HEK293 (cell line): ENCODE results near the gene EEF1B2.

Experiments
- CTCF ChIA-PET: fragments of 350-600 bp; formaldehyde crosslinking; extraction: SDS; loops from one replicate; lab custom pipeline; 2021; ENCODE audit warnings: antibody characterized with exemption; lab: Yijun Ruan, JAX
- POLR2A ChIA-PET: fragments of 300-600 bp; formaldehyde crosslinking; extraction: SDS; loops from one replicate; lab custom pipeline; 2020; ENCODE audit warnings: antibody characterized with exemption, inconsistent platforms; lab: Yijun Ruan, JAX
- H3K27ac ChIP-seq: fragments of 200-500 bp; sonication (Bioruptor generic); 2 replicates; pipeline ENCODE4 v1.5.1; 2014; ENCODE audit warnings: low read depth, low read length, control low read depth, inconsistent platforms; ENCODE audit errors: extremely low read depth
- H3K36me3 ChIP-seq, 2 experiments: fragments of 200-500 bp in 1 of 2; sonication (Bioruptor generic) in 1 of 2; 1 replicate in 1 of 2; 2 replicates in 1 of 2; pipeline ENCODE4 v1.5.1; 2014 to 2017; ENCODE audit warnings: inconsistent platforms in 2 of 2, low read length in 2 of 2; ENCODE audit not compliant: control insufficient read depth in 2 of 2, insufficient read depth in 1 of 2
- H3K4me1 ChIP-seq: fragments of 200-500 bp; sonication (Bioruptor generic); 2 replicates; pipeline ENCODE4 v1.5.1; 2014; ENCODE audit warnings: mild to moderate bottlenecking, low read length, inconsistent platforms; ENCODE audit not compliant: control insufficient read depth, insufficient read depth
- H3K4me3 ChIP-seq: 2 replicates; pipeline ENCODE4 v1.5.1; 2011; ENCODE audit warnings: low read depth, mild to moderate bottlenecking, control low read depth, low read length, moderate library complexity
- H3K9me3 ChIP-seq: fragments of 200-500 bp; sonication (Bioruptor generic); 2 replicates; pipeline ENCODE4 v1.5.1; 2014; ENCODE audit warnings: low read depth, low read length, inconsistent platforms; ENCODE audit not compliant: control insufficient read depth, insufficient read depth
- AEBP2 ChIP-seq: fragments of 450-650 bp; formaldehyde crosslinking; IDR thresholded peaks from 2 replicates; pipeline ENCODE4 v1.5.1; 2016; ENCODE audit warnings: missing biosample characterization, missing genetic modification characterization, borderline replicate concordance
- FEZF1 ChIP-seq: fragments of 450-650 bp; formaldehyde crosslinking; IDR thresholded peaks from 2 replicates; pipeline ENCODE4 v1.5.1; 2016; ENCODE audit warnings: missing biosample characterization, missing genetic modification characterization
- GLIS1 ChIP-seq: fragments of 450-650 bp; formaldehyde crosslinking; IDR thresholded peaks from 2 replicates; pipeline ENCODE4 v1.5.1; 2016; ENCODE audit warnings: missing biosample characterization, missing genetic modification characterization
- GLIS2 ChIP-seq: fragments of 450-650 bp; formaldehyde crosslinking; IDR thresholded peaks from 2 replicates; pipeline ENCODE4 v1.5.1; 2016; ENCODE audit warnings: missing biosample characterization, missing genetic modification characterization
- HOXC10 ChIP-seq: sonication (generic); formaldehyde crosslinking; IDR thresholded peaks from 2 replicates; pipeline ENCODE4 v1.8.1; 2023; ENCODE audit warnings: mild to moderate bottlenecking, missing genetic modification reagents
- KLF16 ChIP-seq: fragments of 450-650 bp; formaldehyde crosslinking; IDR thresholded peaks from 2 replicates; pipeline ENCODE4 v1.5.1; 2017; ENCODE audit warnings: missing biosample characterization, missing genetic modification characterization
- MEIS1 ChIP-seq: sonication (generic); formaldehyde crosslinking; IDR thresholded peaks from 2 replicates; pipeline ENCODE4 v1.8.1; 2022; ENCODE audit warnings: missing genetic modification reagents, mild to moderate bottlenecking, borderline replicate concordance
- PATZ1 ChIP-seq: fragments of 450-650 bp; formaldehyde crosslinking; IDR thresholded peaks from 2 replicates; pipeline ENCODE4 v1.5.1; 2016; ENCODE audit warnings: missing biosample characterization, missing genetic modification characterization
- SP7 ChIP-seq: fragments of 450-650 bp; formaldehyde crosslinking; IDR thresholded peaks from 2 replicates; pipeline ENCODE4 v1.5.1; 2016; ENCODE audit warnings: missing biosample characterization, missing genetic modification characterization
- TRIM28 ChIP-seq: IDR thresholded peaks from 2 replicates; pipeline ENCODE4 v1.6.1; 2011; ENCODE audit warnings: low read length, control low read depth, borderline replicate concordance
- ZBTB26 ChIP-seq: fragments of 450-650 bp; formaldehyde crosslinking; optimal IDR thresholded peaks from 2 replicates; pipeline ENCODE3; 2016; ENCODE audit warnings: missing biosample characterization, mild to moderate bottlenecking, missing genetic modification characterization
- ZBTB7A ChIP-seq: fragments of 450-650 bp; formaldehyde crosslinking; IDR thresholded peaks from 2 replicates; pipeline ENCODE4 v1.5.1; 2016; ENCODE audit warnings: low read depth, missing biosample characterization, missing genetic modification characterization
- ZFP37 ChIP-seq: fragments of 450-650 bp; formaldehyde crosslinking; IDR thresholded peaks from 2 replicates; pipeline ENCODE4 v1.5.1; 2016; ENCODE audit warnings: missing biosample characterization, missing genetic modification characterization
- ZIC2 ChIP-seq: fragments of 450-650 bp; formaldehyde crosslinking; IDR thresholded peaks from 2 replicates; pipeline ENCODE4 v1.5.1; 2016; ENCODE audit warnings: missing biosample characterization, missing genetic modification characterization
- ZNF23 ChIP-seq: fragments of 450-650 bp; formaldehyde crosslinking; IDR thresholded peaks from 2 replicates; pipeline ENCODE4 v1.5.1; 2016; ENCODE audit warnings: missing biosample characterization, missing genetic modification characterization, borderline replicate concordance
- ZNF24 ChIP-seq: fragments of 450-650 bp; formaldehyde crosslinking; IDR thresholded peaks from 2 replicates; pipeline ENCODE4 v1.5.1; 2016; ENCODE audit warnings: missing biosample characterization, missing genetic modification characterization
- ZNF26 ChIP-seq: fragments of 450-650 bp; formaldehyde crosslinking; IDR thresholded peaks from 2 replicates; pipeline ENCODE4 v1.5.1; 2016; ENCODE audit warnings: missing biosample characterization, missing genetic modification characterization
- ZNF324 ChIP-seq: fragments of 450-650 bp; formaldehyde crosslinking; IDR thresholded peaks from 2 replicates; pipeline ENCODE4 v1.5.1; 2016; ENCODE audit warnings: missing biosample characterization, missing genetic modification characterization
- ZNF488 ChIP-seq: fragments of 450-650 bp; formaldehyde crosslinking; IDR thresholded peaks from 2 replicates; pipeline ENCODE4 v1.5.1; 2016; ENCODE audit warnings: missing biosample characterization, missing genetic modification characterization
- ZNF513 ChIP-seq: fragments of 450-650 bp; IDR thresholded peaks from 2 replicates; pipeline ENCODE4 v1.5.1; 2018; ENCODE audit warnings: missing biosample characterization, missing genetic modification characterization
- ZNF558 ChIP-seq: fragments of 450-650 bp; formaldehyde crosslinking; IDR thresholded peaks from 2 replicates; pipeline ENCODE4 v1.5.1; 2016; ENCODE audit warnings: missing biosample characterization, missing genetic modification characterization
- ZNF580 ChIP-seq: fragments of 450-650 bp; formaldehyde crosslinking; IDR thresholded peaks from 2 replicates; pipeline ENCODE4 v1.5.1; 2016; ENCODE audit warnings: missing biosample characterization, missing genetic modification characterization
- ZNF621 ChIP-seq: fragments of 450-650 bp; formaldehyde crosslinking; IDR thresholded peaks from 2 replicates; pipeline ENCODE4 v1.5.1; 2017; ENCODE audit warnings: missing biosample characterization, missing genetic modification characterization
- ZNF704 ChIP-seq: fragments of 450-650 bp; formaldehyde crosslinking; IDR thresholded peaks from 2 replicates; pipeline ENCODE4 v1.5.1; 2016; ENCODE audit warnings: missing biosample characterization, missing genetic modification characterization
- ZNF843 ChIP-seq: fragments of 450-650 bp; formaldehyde crosslinking; IDR thresholded peaks from 2 replicates; pipeline ENCODE4 v1.5.1; 2016; ENCODE audit warnings: missing biosample characterization, missing genetic modification characterization
- ZSCAN23 ChIP-seq: fragments of 450-650 bp; formaldehyde crosslinking; IDR thresholded peaks from 2 replicates; pipeline ENCODE4 v1.5.1; 2016; ENCODE audit warnings: missing biosample characterization, missing genetic modification characterization

Gene EEF1B2

GRCh38 chr2:206158563-206159345 is 941 bp upstream of the EEF1B2 start (continued):
- no peak for TF ChIP-seq ZNF324
- TF ChIP-seq MEIS1 (CRISPR knock-in tag) = no peak
- TF ChIP-seq GLIS2 = peak; percentile 81
- TF ChIP-seq ZNF23 = no peak
- no peak for TF ChIP-seq FEZF1 (tag by site-specific recombination)
- no peak for TF ChIP-seq ZNF26 (tag by site-specific recombination)
- TF ChIP-seq TRIM28 = no peak
- TF ChIP-seq ZFP37 = no peak
- TF ChIP-seq KLF16 (tag by site-specific recombination) = peak; percentile 20; the same call in 1 of the 2 replicates
- TF ChIP-seq ZNF580 (tag by site-specific recombination) = no peak
- no peak for TF ChIP-seq AEBP2
- TF ChIP-seq ZNF513 (tag by site-specific recombination) = no peak
- 0 out of 2 replicates have a peak, but pooled peaks have one; percentile 38 for TF ChIP-seq ZBTB7A (tag by site-specific recombination)
- no peak for TF ChIP-seq SP7 (tag by site-specific recombination)
- no peak for TF ChIP-seq ZSCAN23 (tag by site-specific recombination)
- no peak for TF ChIP-seq ZNF24 (tag by site-specific recombination)
- TF ChIP-seq, all 188 proteins: peak for 5

- Histone ChIP-seq H3K27ac (peak overlapping the region; percentile 80), H3K36me3 (peaks cover 20 to 57% of the 10 kb centered on the region in 2 experiments), H3K9me3 (no peaks in the 10 kb centered on the region), H3K4me1 (no peaks in the 10 kb centered on the region; the same call in 1 of the 2 replicates), H3K4me3 (peak overlapping the region; percentile 67)
- ChIA-PET CTCF (interaction anchor here (0.6 to 1.4 kb wide), 4 partner anchors 73 to 189 kb away, joined by 3 to 5 read pairs (median 4); no protein-coding TSS in a partner anchor), POLR2A (interaction anchor here (1.1 to 1.5 kb wide), 4 partner anchors 73 to 115 kb away, joined by 4 to 8 read pairs (median 4); partner anchors contain the start of genes INO80D and ZDBF2)
- no peak for TF ChIP-seq ZNF704 (tag by site-specific recombination)
- no peak for TF ChIP-seq ZNF488 (tag by site-specific recombination)
- no peak for TF ChIP-seq ZNF558 (tag by site-specific recombination)
- TF ChIP-seq ZNF843 = no peak
- TF ChIP-seq ZBTB26 (tag by site-specific recombination) = peak; percentile 29
- no peak for TF ChIP-seq HOXC10
- TF ChIP-seq GLIS1 (tag by site-specific recombination) = peak; percentile 86
- TF ChIP-seq ZNF621 (tag by site-specific recombination) = no peak
- peak; percentile 78 for TF ChIP-seq GLIS2
- TF ChIP-seq ZIC2 (tag by site-specific recombination) = 0 out of 2 replicates have a peak, but pooled peaks have one; percentile 36
- TF ChIP-seq PATZ1 (tag by site-specific recombination) = no peak
Measured at GRCh38 chr2:206160125-206160806, 571 bp downstream of the EEF1B2 start.
